ENCODE results near the gene TTC7B. TPM values are rescaled to one million over a fixed set of nuclear protein-coding genes. Genes with fewer than 3 reads are reported as not detected.

Gene TTC7B
- total and polyA plus RNA-seq, 2 of the 8 experiments (the other 6 are each of a cell fraction or from before 2014, with no cell fraction given) = 23.7 to 34.0 TPM

DNA sequence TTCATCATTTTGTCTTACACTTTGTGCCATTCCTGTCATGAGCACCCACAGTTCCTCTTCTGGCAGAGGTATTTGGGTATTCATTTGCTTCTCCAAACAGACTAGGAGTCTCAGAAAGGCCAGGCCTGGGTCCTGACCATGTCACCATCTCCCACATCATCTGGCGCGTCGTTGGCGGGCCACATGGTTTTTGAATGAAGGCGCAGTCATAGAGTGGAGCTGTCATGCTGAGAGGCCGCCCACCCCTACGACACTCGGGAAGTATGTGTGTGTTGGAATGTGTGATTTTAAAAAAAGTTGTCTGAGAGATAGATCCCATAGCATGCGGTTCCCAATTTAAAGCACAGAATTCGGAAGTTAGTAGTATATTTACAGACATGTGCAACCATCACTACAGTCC, 15.6 kb upstream of the TTC7B start:
- TF ChIP-seq HDAC6 (IDR thresholded peaks at IDR 0.05; ENCODE audit: low read depth, low read length) = no peak
- TF ChIP-seq POLR2AphosphoS5 (IDR thresholded peaks at IDR 0.05; ENCODE audit: low read depth, low read length) = no peak
- TF ChIP-seq SP4 (IDR thresholded peaks at IDR 0.05; ENCODE audit: low read length) = no peak
- TF ChIP-seq PHF8 (conservative IDR thresholded peaks at IDR 0.05; ENCODE audit: low read depth, low read length) = no peak
- no peak for TF ChIP-seq RBBP5 (IDR thresholded peaks at IDR 0.05; ENCODE audit: borderline replicate concordance, low read depth, low read length)
- H3K18ac ChIP-seq (ENCODE audit: extremely low read depth, low read length) = no peak overlapping the region
- peaks cover 8 to 25% (median 18%) of the 10 kb centered on the region in 4 experiments for H3K27me3 ChIP-seq (replicated peaks in 1 of 4; ENCODE audit: control insufficient read depth in 3 of 4, extremely low read depth in 1 of 4, insufficient read depth in 3 of 4, low read length in 3 of 4)
- H3K79me1 ChIP-seq (ENCODE audit: low read depth, low read length) = no peaks in the 10 kb centered on the region
- H3K23me2 ChIP-seq (ENCODE audit: low read depth, low read length) = no peaks in the 10 kb centered on the region
- no peak overlapping the region for H3K27ac ChIP-seq (ENCODE audit: low read depth, low read length)
- WGBS, 2 experiments (ENCODE audit: extremely low coverage in 1 of 2, insufficient coverage in 1 of 2, insufficient read length in 1 of 2, insufficient replicate concordance in 2 of 2, low coverage in 1 of 2, low lambda C conversion rate in 2 of 2, missing lambda C conversion rate in 1 of 2) = 95% methylated on average over 10 of the region's 10 CpGs; no CpG with 5 or more reads in 1 of the 2 experiments
- H4K20me1 ChIP-seq (replicated peaks in 1 of 2; ENCODE audit: control insufficient read depth in 1 of 2, insufficient read depth in 2 of 2, low read length in 2 of 2) = no peaks in the 10 kb centered on the region
- FAIRE-seq (no peak), DNase-seq (ENCODE audit: low read depth in 1 of 2, low spot score in 2 of 2) (no peak)
- no peak overlapping the region for H3K4ac ChIP-seq (replicated peaks; ENCODE audit: insufficient read length, low read depth, low read length)
- H3K56ac ChIP-seq (replicated peaks; ENCODE audit: insufficient read length, low read depth, low read length) = no peak overlapping the region
- H2BK15ac ChIP-seq (ENCODE audit: low read length) = no peak overlapping the region
- no peaks in the 10 kb centered on the region for H3K79me2 ChIP-seq (ENCODE audit: control insufficient read depth in 1 of 2, insufficient read depth in 2 of 2, low read length in 2 of 2)
- H2BK12ac ChIP-seq (ENCODE audit: low read depth, low read length) = no peak overlapping the region
- H3K14ac ChIP-seq (ENCODE audit: insufficient read length) = no peak overlapping the region
- no peak overlapping the region for H3K4me2 ChIP-seq (ENCODE audit: insufficient read depth in 1 of 2, low read depth in 2 of 2, low read length in 2 of 2)
- no peak overlapping the region for H3K23ac ChIP-seq (ENCODE audit: insufficient read length)
- H3K4me1 ChIP-seq (replicated peaks in 1 of 4; ENCODE audit: control insufficient read depth in 3 of 4, insufficient read depth in 4 of 4, low read length in 3 of 4) = peaks cover 3 to 7% (median 3%) of the 10 kb centered on the region in 4 experiments; a peak in 5 of 7 replicates
- H2BK120ac ChIP-seq (replicated peaks; ENCODE audit: low read depth, low read length) = no peak overlapping the region
- no peak overlapping the region for H2BK5ac ChIP-seq (ENCODE audit: low read depth, low read length)
- no peaks in the 10 kb centered on the region for H3K36me3 ChIP-seq (ENCODE audit: control insufficient read depth in 2 of 4, insufficient read depth in 4 of 4, low read length in 3 of 4)
- H3K9ac ChIP-seq (replicated peaks in 1 of 4; ENCODE audit: extremely low read depth in 1 of 4, low read depth in 3 of 4, low read length in 3 of 4) = no peak overlapping the region
- no peak overlapping the region for H3K4me3 ChIP-seq (ENCODE audit: extremely low read depth in 1 of 4, insufficient read depth in 2 of 4, low read depth in 3 of 4, low read length in 4 of 4)
- no peak overlapping the region for H2AK5ac ChIP-seq (ENCODE audit: low read depth, low read length)
- CTCF ChIA-PET (ENCODE audit: partially characterized antibody) = interaction anchor here (0.8 to 1.2 kb wide), 3 partner anchors 10 to 71 kb away, joined by 3 to 4 read pairs (median 3); partner anchors contain the start of gene TTC7B
- no peak overlapping the region for H4K8ac ChIP-seq (ENCODE audit: extremely low read depth, insufficient read depth, low read length)
- H2BK20ac ChIP-seq (ENCODE audit: low read length) = no peak overlapping the region
- H4K91ac ChIP-seq (replicated peaks; ENCODE audit: insufficient read length, low read length) = no peak overlapping the region
- no peak overlapping the region for H4K5ac ChIP-seq (ENCODE audit: insufficient read length, low read depth, low read length)
- no peaks in the 10 kb centered on the region for H3K9me3 ChIP-seq (ENCODE audit: insufficient read depth in 2 of 2, low read depth in 1 of 2, low read length in 1 of 2)
- POLR2A ChIA-PET (ENCODE audit: partially characterized antibody) = no interaction called here
- no peak overlapping the region for H2AFZ ChIP-seq (ENCODE audit: low read length)
